Measurements from ENCODE around the gene DNAH8. TPM values are rescaled to one million over a fixed set of nuclear protein-coding genes. Genes with fewer than 3 reads are reported as not detected.
"Not testable (repeated sequence)": the region's sequence is repeated elsewhere in the genome, so short reads cannot be mapped to it uniquely, and the experiment has no call there.

The DNAH8 gene
- total RNA-seq, 1 donor from 2014 or later, result 0.05 TPM

- TF ChIP-seq, protein P1, sequence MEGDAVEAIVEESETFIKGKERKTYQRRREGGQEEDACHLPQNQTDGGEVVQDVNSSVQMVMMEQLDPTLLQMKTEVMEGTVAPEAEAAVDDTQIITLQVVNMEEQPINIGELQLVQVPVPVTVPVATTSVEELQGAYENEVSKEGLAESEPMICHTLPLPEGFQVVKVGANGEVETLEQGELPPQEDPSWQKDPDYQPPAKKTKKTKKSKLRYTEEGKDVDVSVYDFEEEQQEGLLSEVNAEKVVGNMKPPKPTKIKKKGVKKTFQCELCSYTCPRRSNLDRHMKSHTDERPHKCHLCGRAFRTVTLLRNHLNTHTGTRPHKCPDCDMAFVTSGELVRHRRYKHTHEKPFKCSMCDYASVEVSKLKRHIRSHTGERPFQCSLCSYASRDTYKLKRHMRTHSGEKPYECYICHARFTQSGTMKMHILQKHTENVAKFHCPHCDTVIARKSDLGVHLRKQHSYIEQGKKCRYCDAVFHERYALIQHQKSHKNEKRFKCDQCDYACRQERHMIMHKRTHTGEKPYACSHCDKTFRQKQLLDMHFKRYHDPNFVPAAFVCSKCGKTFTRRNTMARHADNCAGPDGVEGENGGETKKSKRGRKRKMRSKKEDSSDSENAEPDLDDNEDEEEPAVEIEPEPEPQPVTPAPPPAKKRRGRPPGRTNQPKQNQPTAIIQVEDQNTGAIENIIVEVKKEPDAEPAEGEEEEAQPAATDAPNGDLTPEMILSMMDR (IDR thresholded peaks at IDR 0.05), result no peak
- Mint-ChIP-seq H3K4me3 (ENCODE audit: unreplicated experiment) (no peak overlapping the region), H3K9me3 (ENCODE audit: low read depth) (no peaks in the 10 kb centered on the region), H3K4me1 (ENCODE audit: low read depth) (no peaks in the 10 kb centered on the region), H3K36me3 (ENCODE audit: low read depth) (no peaks in the 10 kb centered on the region), H3K27me3 (ENCODE audit: low read depth) (peaks cover 12% of the 10 kb centered on the region), H3K27ac (ENCODE audit: unreplicated experiment) (no peak overlapping the region)
- DNase-seq (ENCODE audit: low spot score), result no peak
Measured at GRCh38 chr6:38915205-38915925, 200.3 kb downstream of the DNAH8 start.

- H3K4me1 Mint-ChIP-seq (ENCODE audit: low read depth); DNase-seq (ENCODE audit: low spot score); H3K9me3 Mint-ChIP-seq (ENCODE audit: low read depth); H3K4me3 Mint-ChIP-seq (ENCODE audit: unreplicated experiment); H3K36me3 Mint-ChIP-seq (ENCODE audit: low read depth); H3K27ac Mint-ChIP-seq (ENCODE audit: unreplicated experiment): not testable (repeated sequence)
- peaks cover 25% of the 10 kb centered on the region for H3K27me3 Mint-ChIP-seq (ENCODE audit: low read depth)
Measured at GRCh38 chr6:38921540-38921939, 206.4 kb downstream of the DNAH8 start.

GRCh38 chr6:38924791-38925509 lies 209.8 kb downstream of the DNAH8 start:
- Mint-ChIP-seq H3K27me3 (ENCODE audit: low read depth) (peaks cover 34% of the 10 kb centered on the region), H3K4me1 (ENCODE audit: low read depth) (no peaks in the 10 kb centered on the region), H3K36me3 (ENCODE audit: low read depth) (peaks cover 2% of the 10 kb centered on the region), H3K27ac (ENCODE audit: unreplicated experiment) (no peak overlapping the region), H3K9me3 (ENCODE audit: low read depth) (no peaks in the 10 kb centered on the region), H3K4me3 (ENCODE audit: unreplicated experiment) (no peak overlapping the region)
- TF ChIP-seq, protein P1 (IDR thresholded peaks at IDR 0.05), result no peak
- DNase-seq (ENCODE audit: low spot score), result no peak

- DNase-seq (ENCODE audit: low spot score), result no peak
- TF ChIP-seq, protein P1 (IDR thresholded peaks at IDR 0.05), result peak; percentile 24
- Mint-ChIP-seq H3K4me1 (ENCODE audit: low read depth) (no peaks in the 10 kb centered on the region), H3K4me3 (ENCODE audit: unreplicated experiment) (no peak overlapping the region), H3K27ac (ENCODE audit: unreplicated experiment) (no peak overlapping the region), H3K27me3 (ENCODE audit: low read depth) (peaks cover 43% of the 10 kb centered on the region), H3K36me3 (ENCODE audit: low read depth) (peaks cover 2% of the 10 kb centered on the region), H3K9me3 (ENCODE audit: low read depth) (no peaks in the 10 kb centered on the region)
Measured at GRCh38 chr6:38929560-38929959, 214.4 kb downstream of the DNAH8 start.

DNA sequence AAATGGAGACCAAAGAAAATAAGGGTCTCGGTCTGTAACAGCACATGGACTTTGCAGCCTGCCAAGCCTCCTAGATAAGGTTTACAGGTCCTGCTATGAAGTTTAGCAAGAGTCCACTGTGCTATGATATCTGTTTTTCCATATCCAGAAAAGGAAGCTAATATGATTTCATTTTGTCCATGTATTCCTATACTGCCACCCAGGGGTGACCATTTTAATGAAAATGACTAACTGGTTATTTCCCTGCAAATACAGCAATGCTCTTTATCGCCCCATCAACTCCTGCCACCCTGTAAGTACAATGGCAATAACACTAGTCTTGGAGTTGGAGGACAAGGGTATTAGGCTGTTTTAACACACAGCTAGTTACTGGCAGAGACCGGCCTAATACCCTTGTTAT lies 218.3 kb downstream of the DNAH8 start:
- TF ChIP-seq, protein P1 (IDR thresholded peaks at IDR 0.05), result peak; percentile 76
- no peaks in the 10 kb centered on the region for H3K4me1 Mint-ChIP-seq (ENCODE audit: low read depth)

More for the DNA sequence above, 218.3 kb downstream of the DNAH8 start:
- H3K36me3 Mint-ChIP-seq (ENCODE audit: low read depth), result no peaks in the 10 kb centered on the region
- no peak overlapping the region for H3K4me3 Mint-ChIP-seq (ENCODE audit: unreplicated experiment)
- H3K9me3 Mint-ChIP-seq (ENCODE audit: low read depth), result no peaks in the 10 kb centered on the region
- peaks cover 31% of the 10 kb centered on the region for H3K27me3 Mint-ChIP-seq (ENCODE audit: low read depth)
- no peak overlapping the region for H3K27ac Mint-ChIP-seq (ENCODE audit: unreplicated experiment)
- DNase-seq (ENCODE audit: low spot score), result no peak

Data from chondrocyte (in vitro differentiated cells).